Measurements from ENCODE around the gene CCDC32.
"Not testable (repeated sequence)": the region's sequence is repeated elsewhere in the genome, so short reads cannot be mapped to it uniquely, and the experiment has no call there.

Gene CCDC32, protein sequence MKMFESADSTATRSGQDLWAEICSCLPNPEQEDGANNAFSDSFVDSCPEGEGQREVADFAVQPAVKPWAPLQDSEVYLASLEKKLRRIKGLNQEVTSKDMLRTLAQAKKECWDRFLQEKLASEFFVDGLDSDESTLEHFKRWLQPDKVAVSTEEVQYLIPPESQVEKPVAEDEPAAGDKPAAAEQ

DNA sequence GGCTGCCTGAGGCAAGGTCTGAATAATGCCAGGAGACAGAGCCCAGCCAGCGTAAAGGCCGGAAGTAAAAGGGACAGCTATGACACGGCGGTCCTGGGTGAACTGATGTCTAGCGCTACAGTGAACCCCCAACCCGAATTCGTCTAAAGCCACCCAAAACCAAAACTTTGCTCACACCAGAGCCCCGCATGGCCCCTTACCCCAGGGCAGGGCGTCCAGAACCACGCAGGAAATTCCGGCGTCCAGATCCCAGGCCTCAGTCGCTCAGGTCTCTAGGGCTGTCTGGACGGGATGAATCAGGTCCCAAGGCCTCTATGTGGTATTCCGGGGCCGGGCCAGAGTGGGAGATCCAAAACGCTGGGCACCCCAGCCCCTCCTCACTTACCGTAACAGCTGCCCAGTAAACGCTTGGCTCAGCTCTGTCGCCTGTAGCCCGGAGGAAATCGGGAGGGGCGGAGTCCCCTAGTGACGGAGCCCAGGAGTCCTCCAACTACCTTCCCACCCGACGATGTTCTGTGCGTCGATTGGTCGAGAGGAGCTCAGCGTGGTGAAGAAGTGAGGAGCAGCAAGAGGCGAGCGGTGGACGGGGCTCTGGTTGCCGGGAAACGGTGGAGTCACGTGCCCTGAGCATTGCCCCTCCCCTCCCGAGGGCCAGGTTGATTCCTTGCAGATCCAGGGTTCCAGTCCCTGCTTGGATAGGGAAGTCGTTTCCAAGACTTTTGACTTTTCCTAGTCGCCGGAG lies at the start of gene CCDC32:
Gene CCDC32 (minus strand): TSS at position 452 of the 742 bp plus-strand sequence. CDS start 2,027 bp downstream, outside the sequence.
- H3K27ac ChIP-seq: peak within 1 kb of the TSS; percentile 84
- peak; percentile 94 for DNase-seq (ENCODE audit: low read depth, low spot score)

DNA sequence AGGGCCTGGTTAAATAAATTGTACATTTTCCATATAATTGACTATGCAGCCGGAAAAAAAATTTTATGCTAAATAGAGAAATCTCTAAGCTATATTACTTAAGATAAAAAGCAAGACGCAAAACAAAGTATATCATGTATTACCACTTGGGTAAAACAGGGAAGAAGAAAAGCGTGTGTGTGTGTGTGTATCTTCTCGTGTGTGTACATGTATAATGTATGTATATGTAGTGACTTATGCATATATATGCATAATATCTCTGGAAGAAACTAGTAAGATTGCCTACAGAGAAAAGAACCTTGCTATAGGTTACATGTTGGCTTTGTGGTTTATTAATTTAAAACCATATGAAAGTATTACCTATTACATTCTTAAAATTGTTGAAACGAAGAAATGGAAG lies 48.2 kb upstream of the CCDC32 start:
- DNase-seq (ENCODE audit: low read depth, low spot score): no peak
- H3K27ac ChIP-seq: no peak overlapping the region

DNA sequence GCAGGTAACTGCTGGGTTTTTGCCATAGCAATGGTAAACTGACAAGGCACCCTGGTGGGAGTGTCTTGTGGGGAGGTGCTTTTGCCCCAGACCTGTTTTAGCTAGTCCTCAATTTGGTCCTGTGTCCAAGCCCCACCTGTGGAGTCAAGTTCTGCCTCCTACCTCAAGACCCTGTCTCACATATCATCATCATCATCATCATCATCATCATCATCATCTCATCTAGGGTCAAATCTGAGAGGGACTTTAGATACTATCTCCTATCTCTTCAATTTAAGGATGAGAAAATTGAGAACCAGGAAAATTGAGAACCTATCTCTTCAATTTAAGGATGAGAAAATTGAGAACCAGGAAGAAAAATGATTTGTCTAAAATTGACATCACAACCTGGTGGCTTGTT lies 39.1 kb upstream of the CCDC32 start:
- no peak for DNase-seq (ENCODE audit: low read depth, low spot score)

DNA sequence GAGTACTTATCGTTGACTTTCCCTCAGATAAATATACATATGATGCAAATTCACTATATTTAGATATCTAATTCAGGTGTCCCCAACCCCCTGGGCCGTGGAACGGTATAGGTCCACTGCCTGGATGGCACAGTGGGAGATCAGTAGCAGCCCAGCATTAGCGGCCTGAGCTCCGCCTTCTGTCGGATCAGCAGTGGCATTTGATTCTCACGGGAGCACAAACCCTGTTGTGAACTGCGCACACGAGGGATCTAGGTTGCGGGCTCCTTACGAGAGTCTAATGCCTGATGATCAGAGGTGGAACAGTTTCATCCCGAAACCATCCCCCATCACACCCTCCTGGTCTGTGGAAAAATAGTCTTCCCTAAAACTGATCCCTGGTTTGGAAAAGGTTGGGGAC lies 36.1 kb upstream of the CCDC32 start:
- DNase-seq (ENCODE audit: low read depth, low spot score): no peak
- no peak overlapping the region for H3K27ac ChIP-seq

More for the DNA sequence above, 39.1 kb upstream of the CCDC32 start:
- no peak overlapping the region for H3K27ac ChIP-seq

DNA sequence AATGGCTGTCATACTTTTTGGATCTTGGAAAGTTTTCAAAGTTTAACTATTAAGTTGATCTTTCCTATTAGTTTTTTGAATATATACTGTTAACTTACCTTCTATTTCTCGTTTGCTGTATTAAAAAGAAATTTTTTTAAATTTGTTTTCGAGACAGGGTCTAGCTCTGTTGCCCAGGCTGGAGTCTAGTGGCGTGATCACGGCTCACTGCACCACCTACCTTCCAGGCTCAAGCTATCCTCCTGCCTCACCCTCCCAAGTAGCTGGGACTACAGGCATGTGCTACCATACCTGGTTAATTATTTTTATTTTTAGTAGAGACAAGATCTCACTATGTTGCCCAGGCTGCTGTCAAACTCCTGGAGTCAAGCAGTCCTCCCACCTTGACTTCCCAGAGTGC lies 33.8 kb upstream of the CCDC32 start:
- no peak for DNase-seq (ENCODE audit: low read depth, low spot score)
- H3K27ac ChIP-seq: no peak overlapping the region

DNA sequence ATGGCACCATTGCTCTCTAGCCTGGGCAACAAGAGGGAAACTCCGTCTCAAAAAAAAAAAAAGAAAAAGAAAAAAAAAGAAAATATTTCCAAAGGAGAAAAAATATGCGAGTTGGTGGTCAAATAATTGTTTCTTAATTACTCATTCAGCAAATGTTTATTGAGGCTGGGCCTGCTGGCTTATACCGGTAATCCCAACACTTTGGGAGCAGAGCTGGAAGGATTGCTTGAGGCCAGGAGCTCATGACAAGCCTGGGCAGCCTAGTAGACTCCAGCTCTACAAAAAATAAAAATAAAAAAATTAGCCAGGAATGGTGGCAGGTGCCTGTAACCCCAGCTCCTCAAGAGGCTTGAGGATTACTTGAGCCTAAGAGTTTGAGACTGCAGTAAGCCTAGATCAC lies 33.3 kb upstream of the CCDC32 start:
- no peak overlapping the region for H3K27ac ChIP-seq
- no peak for DNase-seq (ENCODE audit: low read depth, low spot score)

DNA sequence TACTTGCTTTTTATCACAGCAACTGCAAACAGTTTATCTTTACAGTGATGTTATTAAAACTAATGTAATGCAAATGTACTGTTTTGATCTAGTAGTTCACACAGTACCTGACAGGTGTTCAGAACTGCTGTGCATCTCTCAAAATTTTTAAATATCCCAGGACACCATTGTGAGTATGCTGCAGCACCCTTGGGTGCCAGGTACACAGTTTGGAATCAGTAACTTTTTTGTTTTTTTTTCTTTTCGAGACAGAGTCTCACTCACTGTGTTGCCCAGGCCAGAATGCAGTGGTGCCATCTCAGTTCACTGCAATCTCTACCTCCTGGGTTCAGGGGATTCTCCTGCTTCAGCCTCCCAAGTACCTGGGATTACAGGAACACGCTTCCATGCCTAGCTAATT lies 32.2 kb upstream of the CCDC32 start:
- H3K27ac ChIP-seq: no peak overlapping the region
- DNase-seq (ENCODE audit: low read depth, low spot score): no peak

DNA sequence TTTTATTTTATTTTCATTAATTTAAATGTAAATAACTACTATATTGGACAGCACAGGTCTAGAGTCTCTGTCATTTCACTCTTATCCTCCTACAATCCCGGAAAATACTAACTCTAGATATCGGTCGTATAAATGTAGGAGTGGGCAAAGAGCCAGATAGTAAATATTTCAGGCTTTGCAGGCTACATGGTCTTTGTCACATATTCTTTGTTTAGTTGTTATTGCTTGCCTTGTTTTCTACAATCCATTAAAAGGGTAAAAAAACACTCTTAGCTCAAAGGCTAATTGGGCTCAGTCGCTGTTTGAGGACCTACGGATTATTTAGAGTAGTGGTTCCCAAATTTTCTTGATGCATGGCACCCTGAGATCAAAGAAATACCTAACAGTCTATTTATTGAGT lies 30.9 kb upstream of the CCDC32 start:
- no peak for DNase-seq (ENCODE audit: low read depth, low spot score)
- no peak overlapping the region for H3K27ac ChIP-seq

DNA sequence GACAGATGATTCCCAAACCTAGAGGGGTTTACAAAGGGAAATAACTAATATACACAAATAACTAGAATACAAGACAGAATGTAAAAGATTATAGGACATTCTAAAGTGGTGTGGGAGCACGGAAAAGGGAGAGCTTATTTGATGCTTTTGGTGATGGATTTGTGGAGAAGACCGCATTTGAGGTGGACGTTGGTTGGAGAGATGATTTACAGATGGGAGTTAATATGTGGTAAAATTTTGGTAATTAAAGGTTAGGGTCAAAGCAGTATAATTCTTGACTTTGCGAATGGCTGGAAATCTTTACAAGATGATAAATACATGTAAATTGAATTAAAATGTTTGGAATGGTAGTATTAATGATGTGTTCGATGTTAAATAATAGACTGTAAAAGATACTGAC lies 30.4 kb upstream of the CCDC32 start:
- DNase-seq (ENCODE audit: low read depth, low spot score): no peak
- peak overlapping the region; percentile 88 for H3K27ac ChIP-seq

DNA sequence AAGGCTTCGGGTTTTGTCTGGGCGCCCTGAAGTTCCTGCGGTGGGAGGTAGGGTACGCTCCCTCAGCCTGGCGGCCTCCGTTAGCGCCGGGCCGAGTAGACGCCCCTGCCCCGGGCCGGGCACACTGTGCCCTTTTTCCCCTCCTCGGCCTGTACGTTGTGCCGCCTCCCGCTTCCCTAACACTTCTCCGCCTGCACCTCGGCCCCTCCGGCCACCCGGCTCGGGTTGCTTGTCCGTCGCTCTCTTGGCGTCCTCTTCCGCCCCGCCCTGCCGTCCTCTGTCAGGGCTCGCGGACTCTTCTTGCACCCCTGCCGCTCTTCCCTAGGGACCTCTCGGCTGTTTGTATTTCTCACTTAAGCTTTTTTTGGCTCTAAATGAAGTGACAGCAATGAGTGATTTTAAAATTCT lies 29.6 kb upstream of the CCDC32 start:
- no peak for DNase-seq (ENCODE audit: low read depth, low spot score)
- peak overlapping the region; percentile 88 for H3K27ac ChIP-seq

DNA sequence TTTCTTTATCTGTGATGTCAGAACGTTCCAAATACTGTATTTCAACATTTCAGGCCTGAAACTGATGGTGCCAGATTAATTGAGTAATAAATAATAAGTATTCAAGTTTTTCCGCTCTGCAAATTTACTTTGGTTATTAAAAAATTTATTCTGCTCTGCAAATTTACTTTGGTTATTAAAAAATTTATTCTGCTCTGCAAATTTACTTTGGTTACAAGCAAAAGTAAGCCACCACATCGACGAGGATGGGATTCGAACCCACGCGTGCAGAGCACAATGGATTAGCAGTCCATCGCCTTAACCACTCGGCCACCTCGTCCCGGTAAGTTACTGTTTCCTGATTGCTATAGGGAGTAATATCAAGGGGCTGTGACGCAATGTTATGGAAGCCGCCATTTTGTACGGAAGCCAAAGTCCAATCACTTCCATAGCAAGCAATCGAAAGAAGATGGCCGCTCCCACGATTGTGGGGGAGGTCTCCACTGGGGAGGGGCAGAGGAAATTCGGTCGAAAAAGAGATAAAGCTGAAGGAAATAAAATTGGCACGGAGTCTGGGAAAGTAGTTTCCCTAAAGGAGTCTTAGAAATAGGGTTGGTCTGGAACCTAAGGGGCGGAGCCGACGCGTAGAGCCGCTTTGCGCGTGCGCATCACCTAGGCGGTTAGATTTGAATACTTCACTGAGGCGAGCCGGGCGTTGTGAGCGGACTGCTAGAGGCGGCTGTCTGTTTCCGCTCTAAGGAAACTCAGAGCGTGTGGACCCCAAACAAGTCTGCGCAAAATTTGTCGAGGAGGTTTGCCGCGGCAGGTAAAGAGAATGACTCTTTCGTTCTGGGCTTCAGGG lies 29.0 kb upstream of the CCDC32 start, which contains the start of gene KNL1:
Gene KNL1 (plus strand): TSS at position 662 of the 841 bp plus-strand sequence. CDS start 8,683 bp downstream, outside the sequence.
- peak within 1 kb of the TSS; percentile 88 for H3K27ac ChIP-seq
- peak; percentile 50 for DNase-seq (ENCODE audit: low read depth, low spot score)

DNA sequence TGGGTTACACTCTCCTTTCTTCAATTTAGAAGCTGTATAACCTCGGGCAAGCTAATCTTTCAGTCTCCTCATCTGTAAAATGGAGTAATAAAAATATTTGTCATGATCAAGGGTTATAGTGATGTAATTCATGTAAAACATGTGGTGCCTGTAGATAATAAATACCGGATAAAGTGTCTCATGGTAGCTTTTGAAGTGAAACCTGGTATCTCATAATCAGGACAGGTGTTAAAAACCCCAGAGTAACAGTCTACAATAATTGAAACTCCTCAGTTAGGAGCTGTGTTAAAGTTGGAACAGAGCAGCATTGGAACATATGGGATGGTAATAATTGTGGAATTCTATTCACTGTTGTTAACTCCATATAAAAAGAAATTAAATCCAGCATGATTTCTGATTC lies 28.3 kb upstream of the CCDC32 start:
- DNase-seq (ENCODE audit: low read depth, low spot score): no peak
- no peak overlapping the region for H3K27ac ChIP-seq

DNA sequence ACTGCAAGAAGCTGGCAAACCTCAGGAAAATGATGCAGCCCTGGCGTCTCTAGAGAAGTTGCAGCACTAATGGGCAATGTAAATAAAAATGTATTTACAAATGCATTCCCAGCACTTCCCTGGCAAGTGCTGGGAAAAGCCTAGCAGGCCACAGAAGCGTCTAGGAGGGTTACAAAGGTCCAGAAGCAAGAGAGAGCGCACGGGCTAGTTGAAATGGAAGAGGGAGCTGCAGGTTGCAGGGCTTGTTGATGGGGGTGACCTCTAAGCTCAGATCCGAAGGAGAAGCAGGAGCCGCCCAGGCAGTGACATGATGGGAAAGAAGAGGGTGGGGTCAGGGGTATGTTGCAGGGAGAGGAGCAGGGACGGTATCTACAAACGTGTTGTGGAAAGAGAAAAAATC lies 26.5 kb upstream of the CCDC32 start:
- no peak overlapping the region for H3K27ac ChIP-seq
- no peak for DNase-seq (ENCODE audit: low read depth, low spot score)

DNA sequence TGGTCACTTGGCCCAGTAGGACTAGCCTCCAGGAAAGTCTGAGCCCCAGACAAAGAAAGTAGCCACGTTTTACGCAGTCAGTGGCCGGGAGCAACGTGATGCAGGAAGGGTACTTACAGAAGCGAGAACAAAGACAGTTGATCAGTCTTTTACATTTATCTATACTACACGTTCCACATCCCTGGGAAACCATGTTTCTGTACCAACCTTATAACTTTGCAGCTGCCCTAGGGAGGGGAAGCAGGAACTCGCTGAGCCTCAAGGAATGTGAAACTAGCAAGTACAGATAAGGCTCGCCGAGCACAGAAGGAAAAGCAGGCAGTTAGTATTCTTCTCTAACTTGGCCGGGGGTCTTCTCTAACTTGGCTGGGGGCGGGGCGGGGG lies 25.8 kb upstream of the CCDC32 start:
- no peak for DNase-seq (ENCODE audit: low read depth, low spot score)
- H3K27ac ChIP-seq: no peak overlapping the region

DNA sequence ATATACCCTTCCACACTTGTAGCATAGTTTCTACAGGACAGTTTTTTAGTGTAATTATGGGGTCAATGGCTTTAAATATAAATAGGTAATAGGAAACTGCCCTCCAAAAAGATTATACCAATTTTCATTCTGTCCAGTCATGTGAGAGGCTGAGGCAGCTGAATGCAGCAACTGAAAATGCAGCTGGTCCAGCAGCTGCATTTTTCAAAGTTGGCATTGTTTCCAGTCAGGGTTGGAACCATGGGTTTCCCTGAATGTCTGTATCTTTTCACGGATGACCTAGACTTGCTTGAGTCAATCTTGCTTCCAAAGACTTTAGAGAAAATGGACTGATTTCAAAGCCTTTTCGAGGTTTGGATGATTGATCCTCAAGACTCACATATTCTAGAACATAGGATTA lies 19.3 kb upstream of the CCDC32 start:
- no peak for DNase-seq (ENCODE audit: low read depth, low spot score)
- no peak overlapping the region for H3K27ac ChIP-seq

DNA sequence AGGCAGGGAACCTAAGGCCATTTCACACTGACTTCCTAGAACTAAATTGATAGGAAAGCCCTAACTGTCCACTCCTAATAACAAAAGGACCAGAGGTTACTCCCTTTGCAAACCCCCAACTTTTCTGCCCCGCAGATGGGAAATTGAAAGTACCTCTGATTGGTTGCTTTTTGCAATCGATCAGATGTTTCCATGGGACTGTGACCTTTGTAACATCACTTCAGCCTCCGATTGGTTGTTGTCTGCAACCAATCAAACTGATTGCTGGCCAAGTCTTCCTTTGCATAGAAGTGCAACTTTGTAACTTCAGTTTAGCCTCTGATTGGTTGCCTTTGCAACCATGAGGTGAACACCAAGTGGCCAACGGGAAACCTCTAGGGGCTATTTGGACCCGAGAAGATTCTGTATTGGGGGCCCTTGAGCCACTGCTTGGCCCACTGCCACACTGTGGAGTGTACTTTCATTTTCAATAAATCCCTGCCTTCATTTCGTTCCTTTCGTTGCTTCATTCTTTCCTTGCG lies 17.9 kb upstream of the CCDC32 start:
- no peak for DNase-seq (ENCODE audit: low read depth, low spot score)
- H3K27ac ChIP-seq: no peak overlapping the region

DNA sequence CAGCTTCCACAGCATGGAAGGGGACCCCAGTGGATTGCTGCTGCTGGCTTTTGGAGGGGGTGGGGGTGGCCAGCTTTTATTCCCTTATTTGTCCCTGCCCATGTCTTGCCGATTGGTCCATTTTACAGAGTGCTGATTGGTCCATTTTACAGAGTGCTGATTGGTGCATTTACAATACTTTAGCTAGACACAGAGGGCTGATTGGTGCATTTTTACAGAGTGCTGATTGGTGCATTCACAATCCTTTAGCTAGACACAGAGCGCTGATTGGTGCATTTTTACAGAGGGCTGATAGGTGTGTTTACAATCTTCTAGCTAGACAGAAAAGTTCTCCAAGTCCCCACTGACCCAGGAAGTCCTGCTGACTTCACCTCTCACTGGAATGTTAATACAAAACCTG lies 17.0 kb upstream of the CCDC32 start:
- DNase-seq (ENCODE audit: low read depth, low spot score); H3K27ac ChIP-seq: not testable (repeated sequence)

DNA sequence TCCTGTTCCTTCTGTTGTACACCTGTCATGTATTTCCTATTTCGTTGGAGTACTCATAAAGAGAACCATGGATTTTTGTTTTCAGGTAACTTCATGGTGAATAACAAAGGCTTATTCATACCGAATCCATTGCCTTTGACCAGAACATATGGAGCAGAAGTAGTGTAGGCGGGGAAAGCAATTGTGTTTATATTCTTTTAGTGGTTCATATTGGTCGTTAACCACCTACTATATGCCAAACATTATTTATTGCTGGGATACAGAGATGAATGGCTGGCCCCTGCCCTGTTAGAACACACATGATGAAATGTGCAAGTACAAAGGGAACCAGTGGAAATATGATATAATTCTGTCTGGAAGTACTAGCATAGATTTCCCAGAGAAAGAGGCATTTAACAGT lies 14.1 kb upstream of the CCDC32 start:
- no peak overlapping the region for H3K27ac ChIP-seq
- no peak for DNase-seq (ENCODE audit: low read depth, low spot score)

DNA sequence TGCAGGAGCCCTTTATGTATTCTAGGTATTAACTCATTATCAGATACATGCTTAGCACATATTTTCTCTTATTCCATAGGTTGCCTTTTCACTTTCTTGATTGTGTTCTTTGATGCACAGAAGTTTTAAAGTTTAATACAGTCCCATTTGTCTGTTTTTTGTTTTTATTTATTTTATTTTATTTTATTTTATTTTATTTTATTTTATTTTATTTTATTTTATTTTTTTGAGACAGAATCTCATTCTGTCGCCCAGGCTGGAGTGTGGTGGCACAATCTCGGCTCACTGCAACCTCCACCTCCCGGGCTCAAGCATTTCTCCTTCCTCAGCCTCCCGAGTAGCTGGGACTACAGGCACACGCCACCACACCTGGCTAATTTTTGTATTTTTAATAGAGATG lies 12.1 kb upstream of the CCDC32 start:
- H3K27ac ChIP-seq; DNase-seq (ENCODE audit: low read depth, low spot score): not testable (repeated sequence)

DNA sequence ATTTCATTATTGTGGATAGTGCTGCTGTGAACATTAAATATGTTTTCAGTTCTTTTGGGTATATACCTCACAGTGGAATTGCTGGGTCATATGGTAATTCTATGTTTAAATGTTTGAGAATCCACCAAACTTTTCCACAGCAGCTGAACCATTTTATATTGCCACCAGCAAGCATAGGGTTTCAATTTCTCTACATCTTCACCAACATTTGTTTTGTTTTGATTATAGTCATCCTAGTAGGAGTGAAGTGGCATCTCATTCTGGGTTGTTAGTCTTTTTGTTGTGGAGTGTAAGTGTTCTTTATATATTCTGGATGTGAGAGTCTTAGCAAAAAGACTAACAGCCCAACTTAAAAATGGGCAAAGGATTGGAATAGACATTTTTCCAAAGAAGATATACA lies 10.3 kb upstream of the CCDC32 start:
- no peak overlapping the region for H3K27ac ChIP-seq
- DNase-seq (ENCODE audit: low read depth, low spot score): no peak
